GM19372 (cell line): ENCODE data around the gene CSNK1G3.

Experiments used
- ATAC-seq: cut with Tn5 transposase; IDR thresholded peaks from one replicate; pipeline ENCODE4 v1.9.1; 2021; ENCODE audit warnings: mild to moderate bottlenecking, low read depth, moderate library complexity; ENCODE audit not compliant: unreplicated experiment

CSNK1G3 gene

GRCh38 chr5:123512611-123513461, 859 bp downstream of the CSNK1G3 start:
- ATAC-seq = peak; percentile 17

DNA sequence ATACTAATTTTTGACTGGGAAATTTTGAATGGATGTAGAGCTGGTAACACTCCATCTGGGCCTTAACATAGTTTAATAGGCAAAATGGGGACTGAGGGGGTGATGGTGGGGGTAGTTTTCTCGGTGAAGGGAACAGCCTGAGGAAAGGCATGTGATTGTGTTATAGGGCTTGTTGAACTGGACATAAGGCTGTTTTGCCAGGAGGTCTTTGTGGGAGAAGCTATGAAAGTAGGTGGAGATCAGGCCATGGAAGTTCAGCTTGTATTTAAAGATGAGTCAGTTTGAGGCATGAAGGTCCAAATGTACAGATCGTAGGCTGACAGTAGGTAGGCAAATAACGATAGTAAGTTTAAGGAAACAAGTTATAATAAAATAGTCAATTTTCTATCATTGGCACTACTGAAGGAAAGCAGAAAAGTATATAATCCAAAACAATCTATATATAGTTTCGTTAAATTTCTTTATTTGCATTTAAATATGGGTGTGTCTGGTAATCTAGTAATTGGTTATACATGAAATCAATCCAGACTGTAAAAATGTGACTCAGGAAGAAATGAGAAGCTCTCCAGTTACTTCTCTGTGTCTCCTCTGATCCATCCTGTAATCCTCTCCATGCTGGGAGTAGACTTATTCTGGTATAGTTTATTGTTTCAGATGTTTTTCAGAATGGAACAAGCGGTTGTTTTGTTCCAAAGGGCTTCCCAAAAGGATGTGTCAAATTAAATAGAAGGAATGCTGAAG, 2.8 kb downstream of the CSNK1G3 start:
- ATAC-seq = no peak

- ATAC-seq = no peak
Measured at GRCh38 chr5:123515904-123516303, 3.9 kb downstream of the CSNK1G3 start.

DNA sequence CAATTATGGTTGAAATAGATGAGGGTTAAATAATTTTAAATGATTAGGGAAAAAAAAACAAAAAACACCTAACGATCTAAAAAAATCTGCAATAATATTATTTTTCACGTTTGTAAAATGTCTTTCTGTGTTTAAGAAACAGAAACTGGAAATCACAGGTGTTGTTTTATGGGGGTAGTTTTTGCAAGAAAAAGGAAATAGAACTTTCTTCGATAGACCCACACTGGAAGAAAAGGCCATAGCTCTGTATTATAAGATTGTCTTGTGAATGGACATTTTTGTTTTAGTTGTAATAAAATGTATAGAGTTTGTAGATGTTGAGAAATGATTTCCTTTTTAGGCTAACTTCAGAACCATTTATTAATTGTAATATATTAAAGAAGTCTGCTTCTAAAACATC, 5.5 kb downstream of the CSNK1G3 start:
- no peak for ATAC-seq

DNA sequence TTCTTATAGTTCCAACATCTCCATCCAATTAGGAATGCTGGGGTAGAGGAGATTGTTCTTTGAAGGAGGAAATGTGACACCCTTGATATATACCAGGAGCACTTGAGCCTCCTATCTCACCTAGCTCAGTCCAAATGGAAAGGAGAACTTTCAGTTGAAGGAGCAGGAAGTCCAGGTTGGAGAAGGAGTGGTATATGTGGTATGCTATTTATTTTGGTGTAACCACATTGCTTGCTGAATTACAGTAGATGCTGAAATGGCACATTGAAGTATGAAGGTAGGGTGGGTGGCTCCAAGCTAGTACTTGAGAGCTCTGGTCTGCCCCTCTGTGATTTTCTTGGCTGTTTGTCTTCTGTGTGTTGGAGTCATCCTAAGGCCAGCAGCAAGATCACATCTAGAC, 6.1 kb downstream of the CSNK1G3 start:
- ATAC-seq = no peak

DNA sequence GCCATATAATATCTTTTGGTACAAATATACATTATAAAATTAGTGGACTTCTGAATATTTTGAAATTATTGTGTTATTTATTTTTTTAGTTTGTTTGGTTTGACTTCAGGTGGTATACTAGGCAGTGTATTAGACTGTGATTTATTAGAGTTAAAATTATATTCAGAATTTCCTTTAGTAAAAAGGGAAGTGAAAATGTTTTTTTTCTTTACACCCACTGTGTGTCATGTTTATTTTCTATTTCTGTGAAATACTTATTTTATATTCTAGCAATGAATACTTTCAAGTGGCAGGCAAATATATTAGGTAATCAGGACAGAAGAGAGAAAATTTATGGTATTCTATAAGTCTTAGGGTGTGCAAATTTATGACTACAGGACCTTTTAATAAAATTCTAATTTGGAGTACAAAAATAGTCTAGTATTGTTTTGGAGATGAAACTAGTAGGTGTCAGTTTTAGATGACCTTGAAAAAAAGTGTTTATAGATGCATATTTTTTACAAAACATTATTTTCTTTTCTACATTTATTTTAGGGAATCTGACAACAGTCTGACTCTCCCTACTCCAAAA, 8.8 kb downstream of the CSNK1G3 start:
- peak; percentile 68 for ATAC-seq

- no peak for ATAC-seq
Measured at GRCh38 chr5:123524146-123524545, 12.2 kb downstream of the CSNK1G3 start.

GRCh38 chr5:123527190-123527589, 15.2 kb downstream of the CSNK1G3 start:
- no peak for ATAC-seq

GRCh38 chr5:123528065-123528464, 16.1 kb downstream of the CSNK1G3 start:
- ATAC-seq = no peak

DNA sequence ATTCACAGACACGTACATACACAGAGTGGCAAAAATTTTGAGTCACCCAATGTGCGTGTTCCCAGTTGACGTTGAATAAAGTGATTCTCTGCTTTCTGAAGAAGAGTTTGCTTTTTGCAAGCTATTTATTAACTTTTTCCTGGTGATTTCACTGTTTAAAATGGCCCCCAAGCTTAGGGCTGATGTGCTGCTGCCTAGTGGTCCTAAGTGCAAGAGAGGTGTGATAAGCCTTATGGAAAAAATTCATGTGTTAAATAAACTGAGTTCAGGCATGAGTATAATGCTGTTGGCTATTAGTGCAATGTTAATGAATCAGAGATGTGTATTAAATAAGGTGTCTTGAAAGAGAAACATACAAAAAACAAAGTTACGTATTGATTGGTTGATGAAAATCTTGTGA, 16.9 kb downstream of the CSNK1G3 start:
- ATAC-seq = no peak

DNA sequence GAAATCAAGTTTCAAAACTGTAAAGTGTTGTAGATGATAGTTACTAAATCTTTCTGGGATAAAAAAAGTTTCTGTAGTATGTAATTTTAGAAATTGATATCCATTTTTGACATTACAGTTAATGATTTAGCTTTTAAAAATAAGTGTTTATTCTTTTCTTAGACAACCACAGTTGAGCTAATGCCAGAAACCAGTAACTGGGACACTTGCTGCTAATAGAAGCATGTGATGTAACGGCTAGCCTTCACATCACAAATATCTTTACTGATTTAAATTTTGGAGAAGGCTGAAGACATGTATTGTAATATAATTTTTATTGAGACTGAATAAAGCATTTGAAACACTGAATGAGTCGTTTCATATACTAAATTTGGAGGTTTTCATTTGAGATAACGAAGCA, 18.8 kb downstream of the CSNK1G3 start:
- ATAC-seq = no peak

DNA sequence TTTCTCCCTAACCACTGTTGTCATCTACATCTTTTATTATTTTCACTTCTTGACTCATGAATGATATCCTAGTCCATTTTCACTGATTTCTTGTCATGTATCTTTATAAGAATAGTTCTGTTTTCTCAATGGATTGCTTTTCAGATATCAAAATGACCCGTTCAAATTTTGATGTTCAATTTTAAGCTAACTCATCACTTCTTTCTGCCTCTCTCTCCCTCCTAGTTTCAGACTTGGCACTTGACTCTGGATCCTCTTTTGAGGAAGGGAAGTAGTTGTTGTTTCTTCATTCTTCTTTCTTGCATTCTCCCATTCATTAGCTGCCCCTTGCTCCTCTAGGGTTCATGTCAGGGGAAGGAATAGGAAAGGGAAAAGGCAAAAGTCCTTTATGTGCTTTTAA, 23.7 kb downstream of the CSNK1G3 start:
- no peak for ATAC-seq

GRCh38 chr5:123537256-123537655, 25.3 kb downstream of the CSNK1G3 start:
- ATAC-seq = no peak

- no peak for ATAC-seq
Measured at GRCh38 chr5:123537845-123538244, 25.9 kb downstream of the CSNK1G3 start.

GRCh38 chr5:123538670-123539459, 26.9 kb downstream of the CSNK1G3 start:
- ATAC-seq = no peak

- no peak for ATAC-seq
Measured at GRCh38 chr5:123540534-123540933, 28.6 kb downstream of the CSNK1G3 start.

- no peak for ATAC-seq
Measured at GRCh38 chr5:123543438-123543837, 31.5 kb downstream of the CSNK1G3 start.

DNA sequence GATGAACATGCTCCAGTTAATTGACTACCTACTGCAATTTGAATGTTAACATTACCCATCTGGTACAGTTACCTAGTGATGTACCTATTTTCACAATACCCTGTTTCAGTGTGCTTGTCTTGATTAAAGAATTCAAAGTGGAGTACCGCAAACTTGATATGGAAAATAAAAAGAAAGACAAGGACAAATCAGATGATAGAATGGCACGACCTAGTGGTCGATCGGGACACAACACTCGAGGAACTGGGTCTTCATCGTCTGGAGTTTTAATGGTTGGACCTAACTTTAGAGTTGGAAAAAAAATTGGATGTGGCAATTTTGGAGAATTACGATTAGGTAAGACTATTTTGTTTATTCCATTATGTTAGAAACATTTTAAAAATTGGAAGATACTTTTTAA, 33.5 kb downstream of the CSNK1G3 start:
- ATAC-seq = no peak

- ATAC-seq = no peak
Measured at GRCh38 chr5:123546657-123547056, 34.7 kb downstream of the CSNK1G3 start.

DNA sequence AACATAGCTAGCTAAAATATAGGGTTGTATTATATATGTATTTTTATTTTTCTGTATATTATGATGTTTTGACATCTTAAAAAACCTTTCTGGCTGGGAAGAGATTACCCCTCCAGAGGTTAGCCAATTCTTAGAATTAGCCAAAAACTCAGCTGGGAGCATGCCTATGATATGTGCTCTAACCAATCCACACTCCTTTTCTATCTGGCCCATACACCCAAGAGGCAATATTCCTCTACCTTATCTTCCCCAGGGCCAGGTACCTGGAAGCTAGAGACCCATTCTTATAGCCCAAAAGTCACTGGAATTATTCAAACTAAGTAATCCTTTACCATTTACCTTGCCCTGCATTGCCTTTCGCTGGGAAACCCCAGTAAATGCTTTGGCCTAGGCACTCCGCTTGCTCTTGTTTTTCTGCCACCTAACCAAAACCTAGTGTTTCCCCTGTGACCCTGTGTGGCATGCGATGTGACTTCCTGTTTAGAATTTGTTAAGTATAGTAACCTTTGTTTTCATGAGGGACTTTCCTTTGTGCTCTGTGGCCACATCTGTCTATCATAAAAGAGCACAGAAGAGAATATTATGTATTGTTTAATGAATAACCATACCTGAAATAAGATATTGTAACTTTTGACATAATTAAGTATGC, 37.4 kb downstream of the CSNK1G3 start:
- ATAC-seq = peak; percentile 99
